ENCODE measurements around the gene LHX6.
A peak's percentile ranks its signal among the peaks of the same experiment; 100 is the strongest.

Gene LHX6

GRCh38 chr9:122216138-122216797 is 12.5 kb downstream of the LHX6 start:
- Mint-ChIP-seq H3K4me3 (no peak overlapping the region), H3K27ac (no peak overlapping the region), H3K4me1 (ENCODE audit: low read depth) (peaks cover 34% of the 10 kb centered on the region), H3K27me3 (peaks cover 92% of the 10 kb centered on the region), H3K9me3 (no peaks in the 10 kb centered on the region), H3K36me3 (ENCODE audit: low read depth) (no peaks in the 10 kb centered on the region)
- intact Hi-C loops (cut with micrococcal nuclease), result no loop called here

GRCh38 chr9:122215663-122216062 is 13.1 kb downstream of the LHX6 start:
- H3K4me1 Mint-ChIP-seq (ENCODE audit: low read depth), result peaks cover 33% of the 10 kb centered on the region
- H3K9me3 Mint-ChIP-seq, result no peaks in the 10 kb centered on the region
- H3K27ac Mint-ChIP-seq, result no peak overlapping the region
- intact Hi-C loops (cut with micrococcal nuclease), result no loop called here
- H3K36me3 Mint-ChIP-seq (ENCODE audit: low read depth), result no peaks in the 10 kb centered on the region
- no peak overlapping the region for H3K4me3 Mint-ChIP-seq
- H3K27me3 Mint-ChIP-seq, result peaks cover 86% of the 10 kb centered on the region

GRCh38 chr9:122214507-122214906 is 14.2 kb downstream of the LHX6 start:
- intact Hi-C loops (cut with micrococcal nuclease), result no loop called here
- H3K4me1 Mint-ChIP-seq (ENCODE audit: low read depth), result peaks cover 23% of the 10 kb centered on the region
- H3K27me3 Mint-ChIP-seq, result peaks cover 74% of the 10 kb centered on the region
- no peak overlapping the region for H3K27ac Mint-ChIP-seq
- no peaks in the 10 kb centered on the region for H3K9me3 Mint-ChIP-seq
- no peaks in the 10 kb centered on the region for H3K36me3 Mint-ChIP-seq (ENCODE audit: low read depth)
- no peak overlapping the region for H3K4me3 Mint-ChIP-seq

- intact Hi-C loops (cut with micrococcal nuclease), result no loop called here
- H3K4me1 Mint-ChIP-seq (ENCODE audit: low read depth), result peaks cover 16% of the 10 kb centered on the region
- H3K27ac Mint-ChIP-seq, result no peak overlapping the region
- H3K27me3 Mint-ChIP-seq, result peaks cover 67% of the 10 kb centered on the region
- no peaks in the 10 kb centered on the region for H3K9me3 Mint-ChIP-seq
- peak overlapping the region; percentile 51 for H3K4me3 Mint-ChIP-seq
- H3K36me3 Mint-ChIP-seq (ENCODE audit: low read depth), result no peaks in the 10 kb centered on the region
These were observed 15.0 kb downstream of the LHX6 start for GRCh38 chr9:122213589-122214413.

GRCh38 chr9:122213102-122213588 is 15.6 kb downstream of the LHX6 start:
- no peak overlapping the region for H3K27ac Mint-ChIP-seq
- peaks cover 61% of the 10 kb centered on the region for H3K27me3 Mint-ChIP-seq
- peaks cover 9% of the 10 kb centered on the region for H3K4me1 Mint-ChIP-seq (ENCODE audit: low read depth)
- intact Hi-C loops (cut with micrococcal nuclease), result no loop called here
- no peaks in the 10 kb centered on the region for H3K9me3 Mint-ChIP-seq
- H3K36me3 Mint-ChIP-seq (ENCODE audit: low read depth), result no peaks in the 10 kb centered on the region
- peak overlapping the region; percentile 51 for H3K4me3 Mint-ChIP-seq

- intact Hi-C loops (cut with micrococcal nuclease), result no loop called here
- Mint-ChIP-seq H3K27me3 (peaks cover 58% of the 10 kb centered on the region), H3K27ac (no peak overlapping the region), H3K4me1 (ENCODE audit: low read depth) (peaks cover 7% of the 10 kb centered on the region), H3K4me3 (no peak overlapping the region), H3K9me3 (no peaks in the 10 kb centered on the region), H3K36me3 (ENCODE audit: low read depth) (no peaks in the 10 kb centered on the region)
These were observed 16.2 kb downstream of the LHX6 start for GRCh38 chr9:122212473-122213004.

- no peaks in the 10 kb centered on the region for H3K36me3 Mint-ChIP-seq (ENCODE audit: low read depth)
- intact Hi-C loops (cut with micrococcal nuclease), result no loop called here
- H3K27ac Mint-ChIP-seq, result no peak overlapping the region
- peaks cover 29% of the 10 kb centered on the region for H3K27me3 Mint-ChIP-seq
- H3K4me3 Mint-ChIP-seq, result no peak overlapping the region
- H3K9me3 Mint-ChIP-seq, result no peaks in the 10 kb centered on the region
- H3K4me1 Mint-ChIP-seq (ENCODE audit: low read depth), result peaks cover 7% of the 10 kb centered on the region
These were observed 19.3 kb downstream of the LHX6 start for GRCh38 chr9:122209451-122209850.

- no peaks in the 10 kb centered on the region for H3K4me1 Mint-ChIP-seq (ENCODE audit: low read depth)
- H3K9me3 Mint-ChIP-seq, result no peaks in the 10 kb centered on the region
- H3K27me3 Mint-ChIP-seq, result peaks cover 7% of the 10 kb centered on the region
- H3K27ac Mint-ChIP-seq, result no peak overlapping the region
- no peak overlapping the region for H3K4me3 Mint-ChIP-seq
- H3K36me3 Mint-ChIP-seq (ENCODE audit: low read depth), result no peaks in the 10 kb centered on the region
- intact Hi-C loops (cut with micrococcal nuclease), result no loop called here
These were observed 21.7 kb downstream of the LHX6 start for GRCh38 chr9:122207096-122207495.

- H3K4me1 Mint-ChIP-seq (ENCODE audit: low read depth), result no peaks in the 10 kb centered on the region
- no peak overlapping the region for H3K4me3 Mint-ChIP-seq
- intact Hi-C loops (cut with micrococcal nuclease), result no loop called here
- H3K27ac Mint-ChIP-seq, result no peak overlapping the region
- peaks cover under 1% of the 10 kb centered on the region for H3K27me3 Mint-ChIP-seq
- H3K9me3 Mint-ChIP-seq, result no peaks in the 10 kb centered on the region
- H3K36me3 Mint-ChIP-seq (ENCODE audit: low read depth), result no peaks in the 10 kb centered on the region
These were observed 22.4 kb downstream of the LHX6 start for GRCh38 chr9:122206118-122207046.

- Mint-ChIP-seq H3K4me1 (ENCODE audit: low read depth) (no peaks in the 10 kb centered on the region), H3K27me3 (no peaks in the 10 kb centered on the region), H3K36me3 (ENCODE audit: low read depth) (no peaks in the 10 kb centered on the region), H3K9me3 (no peaks in the 10 kb centered on the region), H3K27ac (no peak overlapping the region), H3K4me3 (no peak overlapping the region)
- intact Hi-C loops (cut with micrococcal nuclease), result no loop called here
These were observed 23.6 kb downstream of the LHX6 start for GRCh38 chr9:122205176-122205575.

GRCh38 chr9:122204491-122204890 is 24.3 kb downstream of the LHX6 start:
- Mint-ChIP-seq H3K4me3 (no peak overlapping the region), H3K27ac (no peak overlapping the region), H3K9me3 (no peaks in the 10 kb centered on the region), H3K36me3 (ENCODE audit: low read depth) (no peaks in the 10 kb centered on the region), H3K4me1 (ENCODE audit: low read depth) (no peaks in the 10 kb centered on the region), H3K27me3 (no peaks in the 10 kb centered on the region)
- intact Hi-C loops (cut with micrococcal nuclease), result no loop called here

- Mint-ChIP-seq H3K36me3 (ENCODE audit: low read depth) (no peaks in the 10 kb centered on the region), H3K4me3 (no peak overlapping the region), H3K4me1 (ENCODE audit: low read depth) (no peaks in the 10 kb centered on the region), H3K9me3 (no peaks in the 10 kb centered on the region), H3K27ac (no peak overlapping the region), H3K27me3 (no peaks in the 10 kb centered on the region)
- intact Hi-C loops (cut with micrococcal nuclease), result no loop called here
These were observed 24.7 kb downstream of the LHX6 start for GRCh38 chr9:122204055-122204454.

GRCh38 chr9:122202111-122202510 is 26.6 kb downstream of the LHX6 start:
- H3K27me3 Mint-ChIP-seq, result peaks cover 3% of the 10 kb centered on the region
- no peaks in the 10 kb centered on the region for H3K4me1 Mint-ChIP-seq (ENCODE audit: low read depth)
- intact Hi-C loops (cut with micrococcal nuclease), result no loop called here
- H3K27ac Mint-ChIP-seq, result no peak overlapping the region
- no peaks in the 10 kb centered on the region for H3K36me3 Mint-ChIP-seq (ENCODE audit: low read depth)
- no peaks in the 10 kb centered on the region for H3K9me3 Mint-ChIP-seq
- no peak overlapping the region for H3K4me3 Mint-ChIP-seq
